ENCODE data around the gene CISD1.

DNA sequence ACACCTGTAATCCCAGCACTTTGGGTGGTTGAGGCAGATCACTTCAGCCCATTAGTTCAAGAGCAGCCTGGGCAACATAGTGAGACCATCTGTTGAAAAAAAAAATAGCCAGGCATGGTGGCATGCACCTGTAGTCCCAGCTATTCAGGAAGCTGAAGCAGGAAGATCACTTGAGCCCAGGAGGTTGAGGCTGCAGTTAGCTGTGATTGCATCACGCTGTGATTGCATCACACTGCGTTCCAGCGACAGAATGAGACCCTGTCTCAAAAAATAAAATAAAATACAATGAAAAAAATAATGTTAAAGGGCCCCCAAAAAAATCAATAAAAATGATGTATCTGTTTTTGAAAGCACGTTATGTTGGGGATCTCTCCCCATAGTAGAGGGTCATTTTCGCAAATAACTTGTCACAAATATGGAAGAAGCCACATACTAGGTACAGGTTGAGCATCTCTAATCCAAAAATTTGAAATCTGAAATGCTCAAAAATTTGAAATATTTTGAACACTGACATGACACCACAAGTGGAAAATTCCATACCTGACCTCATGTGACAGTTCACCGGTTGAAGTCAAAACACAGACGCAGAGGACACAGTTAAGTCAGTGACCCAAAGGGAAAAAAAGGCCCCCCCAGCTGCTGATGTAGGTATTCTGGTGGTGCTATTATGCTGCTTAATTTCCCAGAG, 9.5 kb downstream of the CISD1 start:
- TF ChIP-seq, protein P1, sequence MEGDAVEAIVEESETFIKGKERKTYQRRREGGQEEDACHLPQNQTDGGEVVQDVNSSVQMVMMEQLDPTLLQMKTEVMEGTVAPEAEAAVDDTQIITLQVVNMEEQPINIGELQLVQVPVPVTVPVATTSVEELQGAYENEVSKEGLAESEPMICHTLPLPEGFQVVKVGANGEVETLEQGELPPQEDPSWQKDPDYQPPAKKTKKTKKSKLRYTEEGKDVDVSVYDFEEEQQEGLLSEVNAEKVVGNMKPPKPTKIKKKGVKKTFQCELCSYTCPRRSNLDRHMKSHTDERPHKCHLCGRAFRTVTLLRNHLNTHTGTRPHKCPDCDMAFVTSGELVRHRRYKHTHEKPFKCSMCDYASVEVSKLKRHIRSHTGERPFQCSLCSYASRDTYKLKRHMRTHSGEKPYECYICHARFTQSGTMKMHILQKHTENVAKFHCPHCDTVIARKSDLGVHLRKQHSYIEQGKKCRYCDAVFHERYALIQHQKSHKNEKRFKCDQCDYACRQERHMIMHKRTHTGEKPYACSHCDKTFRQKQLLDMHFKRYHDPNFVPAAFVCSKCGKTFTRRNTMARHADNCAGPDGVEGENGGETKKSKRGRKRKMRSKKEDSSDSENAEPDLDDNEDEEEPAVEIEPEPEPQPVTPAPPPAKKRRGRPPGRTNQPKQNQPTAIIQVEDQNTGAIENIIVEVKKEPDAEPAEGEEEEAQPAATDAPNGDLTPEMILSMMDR (IDR thresholded peaks at IDR 0.05): no peak
- no peak for TF ChIP-seq POLR2A (IDR thresholded peaks at IDR 0.05)
